ENCODE measurements around the gene INHBB. TPM values are rescaled to one million over a fixed set of nuclear protein-coding genes. Genes with fewer than 3 reads are reported as not detected.

Gene INHBB
- polyA plus RNA-seq, 1 experiment, result 0.09 TPM

DNA sequence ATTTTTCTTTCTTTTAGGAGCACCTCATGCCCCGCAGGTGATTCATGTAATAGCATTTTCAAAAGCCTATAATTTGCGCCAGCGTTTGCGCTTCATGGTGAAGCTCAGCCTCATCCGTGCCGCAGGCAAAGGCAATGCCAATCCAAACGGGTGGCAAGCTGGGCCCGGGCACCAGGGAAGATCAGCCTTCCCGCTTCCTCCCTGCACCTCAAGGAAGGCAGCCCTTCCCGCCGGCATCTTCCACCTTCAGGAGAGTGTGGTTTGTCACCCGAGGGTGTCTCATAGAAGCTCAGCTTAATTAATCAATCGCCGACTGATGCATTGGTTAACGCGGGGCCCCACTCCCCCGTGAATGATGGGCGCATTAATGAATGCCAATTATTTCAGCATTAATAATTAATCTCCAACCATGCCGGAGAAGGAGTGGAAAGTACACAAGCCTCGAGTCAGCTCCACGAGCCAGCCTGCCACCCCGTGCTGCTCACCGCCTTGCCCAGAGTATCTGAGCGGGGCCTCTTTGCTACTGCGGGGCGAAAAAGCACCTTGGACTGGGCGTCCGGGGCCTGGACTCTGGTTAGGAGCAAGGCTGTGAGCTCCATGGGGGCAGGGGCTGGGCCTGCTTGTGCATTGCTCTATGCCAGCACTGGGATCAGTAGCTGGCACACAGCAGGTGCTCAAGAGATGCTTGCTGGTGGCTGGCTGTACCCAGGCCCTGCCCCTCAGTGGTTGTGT is 13.0 kb downstream of the INHBB start:
- TF ChIP-seq, protein P1, sequence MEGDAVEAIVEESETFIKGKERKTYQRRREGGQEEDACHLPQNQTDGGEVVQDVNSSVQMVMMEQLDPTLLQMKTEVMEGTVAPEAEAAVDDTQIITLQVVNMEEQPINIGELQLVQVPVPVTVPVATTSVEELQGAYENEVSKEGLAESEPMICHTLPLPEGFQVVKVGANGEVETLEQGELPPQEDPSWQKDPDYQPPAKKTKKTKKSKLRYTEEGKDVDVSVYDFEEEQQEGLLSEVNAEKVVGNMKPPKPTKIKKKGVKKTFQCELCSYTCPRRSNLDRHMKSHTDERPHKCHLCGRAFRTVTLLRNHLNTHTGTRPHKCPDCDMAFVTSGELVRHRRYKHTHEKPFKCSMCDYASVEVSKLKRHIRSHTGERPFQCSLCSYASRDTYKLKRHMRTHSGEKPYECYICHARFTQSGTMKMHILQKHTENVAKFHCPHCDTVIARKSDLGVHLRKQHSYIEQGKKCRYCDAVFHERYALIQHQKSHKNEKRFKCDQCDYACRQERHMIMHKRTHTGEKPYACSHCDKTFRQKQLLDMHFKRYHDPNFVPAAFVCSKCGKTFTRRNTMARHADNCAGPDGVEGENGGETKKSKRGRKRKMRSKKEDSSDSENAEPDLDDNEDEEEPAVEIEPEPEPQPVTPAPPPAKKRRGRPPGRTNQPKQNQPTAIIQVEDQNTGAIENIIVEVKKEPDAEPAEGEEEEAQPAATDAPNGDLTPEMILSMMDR (IDR thresholded peaks at IDR 0.05; ENCODE audit: low read depth, low read length), result no peak
- no peak for DNase-seq (ENCODE audit: low read depth, low spot score)
- H3K27ac ChIP-seq (ENCODE audit: low read depth, low read length), result no peak overlapping the region
- H3K4me3 ChIP-seq (ENCODE audit: low read depth, low read length), result no peak overlapping the region
- ChIA-PET POLR2A (interaction anchor here (0.5 kb wide), 1 partner anchor 10 kb away, joined by 3 read pairs; no protein-coding TSS in a partner anchor), CTCF (no interaction called here)
- H3K27me3 ChIP-seq (ENCODE audit: control insufficient read depth, insufficient read depth, low read length), result peaks cover 61% of the 10 kb centered on the region
- no peaks in the 10 kb centered on the region for H3K9me3 ChIP-seq (ENCODE audit: control insufficient read depth, insufficient read depth, low read length)

DNA sequence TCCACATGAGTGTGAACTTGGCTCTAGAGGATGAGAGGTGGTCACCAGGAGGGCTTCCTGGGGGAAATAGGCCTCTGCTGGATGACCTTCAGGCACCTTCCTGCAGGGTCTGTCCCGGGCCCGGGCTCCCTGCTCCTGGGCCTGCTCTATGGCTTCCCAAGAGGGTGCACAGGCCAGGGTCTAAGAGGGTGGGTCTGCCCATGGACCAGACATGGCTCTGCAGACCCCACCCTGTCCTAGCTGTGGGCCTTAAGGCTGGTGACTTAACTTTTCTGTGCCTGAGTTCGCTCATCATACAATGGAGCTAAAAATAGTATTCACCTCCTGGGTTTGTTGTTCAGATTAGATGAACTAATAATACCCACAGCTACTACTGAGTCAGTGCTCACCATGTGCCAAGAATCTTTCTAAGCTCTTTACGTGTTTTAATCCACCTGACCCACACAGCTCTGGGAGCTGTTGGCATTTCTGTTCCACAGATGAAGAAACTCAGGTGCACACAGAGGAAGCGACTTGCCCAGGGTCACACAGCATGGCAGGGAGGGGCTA is 14.4 kb downstream of the INHBB start:
- no peak overlapping the region for H3K27ac ChIP-seq (ENCODE audit: low read depth, low read length)
- no peak for DNase-seq (ENCODE audit: low read depth, low spot score)
- H3K4me3 ChIP-seq (ENCODE audit: low read depth, low read length), result no peak overlapping the region
- POLR2A ChIA-PET, result no interaction called here
- TF ChIP-seq, protein P1 (IDR thresholded peaks at IDR 0.05; ENCODE audit: low read depth, low read length), result no peak
- H3K9me3 ChIP-seq (ENCODE audit: control insufficient read depth, insufficient read depth, low read length), result no peaks in the 10 kb centered on the region
- CTCF ChIA-PET, result no interaction called here
- H3K27me3 ChIP-seq (ENCODE audit: control insufficient read depth, insufficient read depth, low read length), result peaks cover 59% of the 10 kb centered on the region

DNA sequence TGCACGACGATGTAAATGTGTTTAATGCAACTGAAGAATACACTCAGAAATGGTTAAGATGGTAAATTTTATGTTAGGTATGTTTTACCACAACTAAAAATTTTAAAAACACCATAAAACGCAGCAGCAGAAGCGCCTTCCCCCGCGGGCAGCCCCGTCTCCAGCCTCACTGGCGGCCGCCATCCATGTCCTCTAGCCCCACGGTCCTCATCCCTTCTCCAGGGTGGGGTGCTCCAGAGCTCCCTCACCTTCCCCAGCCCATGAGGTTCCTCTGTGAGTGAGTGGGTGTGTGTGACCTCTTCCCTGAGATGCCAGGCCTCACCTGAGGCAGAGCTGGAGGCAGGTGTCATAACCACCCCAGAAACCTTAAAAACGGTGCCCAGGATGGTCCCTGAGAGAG is 17.0 kb downstream of the INHBB start:
- Histone ChIP-seq H3K4me3 (ENCODE audit: low read depth, low read length) (no peak overlapping the region), H3K9me3 (ENCODE audit: control insufficient read depth, insufficient read depth, low read length) (no peaks in the 10 kb centered on the region), H3K27ac (ENCODE audit: low read depth, low read length) (no peak overlapping the region), H3K27me3 (ENCODE audit: control insufficient read depth, insufficient read depth, low read length) (peaks cover 43% of the 10 kb centered on the region)
- POLR2A ChIA-PET, result no interaction called here
- CTCF ChIA-PET, result no interaction called here
- TF ChIP-seq, protein P1 (IDR thresholded peaks at IDR 0.05; ENCODE audit: low read depth, low read length), result no peak
- no peak for DNase-seq (ENCODE audit: low read depth, low spot score)

DNA sequence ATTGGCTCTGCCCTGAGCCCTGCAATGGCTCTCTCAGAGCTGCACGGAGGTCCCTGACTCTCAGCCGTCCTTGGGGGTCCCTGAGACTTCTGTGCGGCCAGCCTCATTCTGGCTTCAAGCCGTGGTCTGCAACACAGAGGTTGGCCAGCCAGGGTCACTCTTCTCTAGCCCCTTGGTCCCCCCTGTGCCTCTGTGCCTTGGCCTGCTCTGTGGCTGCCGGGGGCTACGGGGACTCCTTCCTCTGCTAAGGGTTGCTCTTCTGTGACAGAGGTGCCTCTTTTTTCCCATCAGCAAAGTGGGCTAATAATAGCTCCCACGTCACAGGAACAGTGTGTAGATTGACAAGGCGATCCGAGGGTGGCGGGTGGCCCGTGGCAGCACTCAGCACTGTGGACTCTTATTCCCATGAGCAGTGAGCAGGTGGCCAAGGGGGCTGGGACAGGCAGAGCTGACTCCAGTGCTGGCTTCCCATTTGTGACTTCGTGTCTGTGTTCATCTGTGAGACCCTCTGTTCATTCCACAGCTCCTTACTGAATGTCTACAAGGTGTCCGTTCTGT is 19.4 kb downstream of the INHBB start:
- POLR2A ChIA-PET, result no interaction called here
- H3K27me3 ChIP-seq (ENCODE audit: control insufficient read depth, insufficient read depth, low read length), result peaks cover 32% of the 10 kb centered on the region
- no peak overlapping the region for H3K4me3 ChIP-seq (ENCODE audit: low read depth, low read length)
- DNase-seq (ENCODE audit: low read depth, low spot score), result no peak
- TF ChIP-seq, protein P1 (IDR thresholded peaks at IDR 0.05; ENCODE audit: low read depth, low read length), result no peak
- H3K9me3 ChIP-seq (ENCODE audit: control insufficient read depth, insufficient read depth, low read length), result no peaks in the 10 kb centered on the region
- CTCF ChIA-PET, result no interaction called here
- H3K27ac ChIP-seq (ENCODE audit: low read depth, low read length), result no peak overlapping the region

DNA sequence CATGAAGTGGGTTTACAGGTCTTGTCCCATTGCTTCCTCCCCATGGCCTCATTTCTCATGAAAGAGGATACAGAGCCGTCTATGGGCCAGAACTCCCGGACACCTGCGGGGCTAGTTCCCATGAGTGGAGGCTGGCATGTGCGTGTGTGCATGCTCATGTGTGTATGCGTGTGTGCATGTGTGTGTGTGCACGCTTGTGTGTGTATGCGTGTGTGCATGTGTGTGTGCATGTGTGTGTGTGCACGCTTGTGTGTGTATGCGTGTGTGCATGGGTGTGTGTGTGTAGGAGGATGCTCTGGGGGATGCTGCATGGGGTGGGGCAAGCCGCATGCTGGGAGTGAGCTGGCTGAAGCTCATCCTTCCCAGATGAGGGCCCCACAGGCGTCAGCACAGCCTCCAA is 20.8 kb downstream of the INHBB start:
- ChIA-PET POLR2A (no interaction called here), CTCF (no interaction called here)
- no peak overlapping the region for H3K4me3 ChIP-seq (ENCODE audit: low read depth, low read length)
- H3K27ac ChIP-seq (ENCODE audit: low read depth, low read length), result no peak overlapping the region
- TF ChIP-seq, protein P1 (IDR thresholded peaks at IDR 0.05; ENCODE audit: low read depth, low read length), result no peak
- peaks cover 34% of the 10 kb centered on the region for H3K27me3 ChIP-seq (ENCODE audit: control insufficient read depth, insufficient read depth, low read length)
- no peak for DNase-seq (ENCODE audit: low read depth, low spot score)
- H3K9me3 ChIP-seq (ENCODE audit: control insufficient read depth, insufficient read depth, low read length), result no peaks in the 10 kb centered on the region
